ENCODE results near the gene WARS2.

DNA sequence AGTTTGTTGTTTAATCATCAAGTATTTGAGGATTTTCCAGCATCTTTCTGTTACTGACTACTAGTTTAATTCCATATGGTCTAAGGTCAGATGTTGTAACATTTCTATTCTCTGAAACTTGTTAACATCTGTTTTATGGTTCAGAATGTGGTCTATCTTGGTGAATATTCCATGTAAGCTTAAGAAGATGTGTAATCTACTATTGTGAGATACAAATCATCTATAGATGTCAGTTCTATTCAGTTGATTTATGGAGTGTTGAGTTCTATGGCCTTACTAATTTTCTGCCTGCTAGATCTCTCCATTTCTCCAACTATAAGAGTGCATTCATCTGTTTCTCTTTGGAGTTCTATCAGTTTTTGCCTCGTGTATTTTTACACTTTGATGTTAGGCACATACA, 31.5 kb downstream of the WARS2 start:
- no peak for TF ChIP-seq CEBPB (IDR thresholded peaks at IDR 0.05)
- TF ChIP-seq EGR1 (IDR thresholded peaks at IDR 0.05) = no peak
- TF ChIP-seq, protein P1, sequence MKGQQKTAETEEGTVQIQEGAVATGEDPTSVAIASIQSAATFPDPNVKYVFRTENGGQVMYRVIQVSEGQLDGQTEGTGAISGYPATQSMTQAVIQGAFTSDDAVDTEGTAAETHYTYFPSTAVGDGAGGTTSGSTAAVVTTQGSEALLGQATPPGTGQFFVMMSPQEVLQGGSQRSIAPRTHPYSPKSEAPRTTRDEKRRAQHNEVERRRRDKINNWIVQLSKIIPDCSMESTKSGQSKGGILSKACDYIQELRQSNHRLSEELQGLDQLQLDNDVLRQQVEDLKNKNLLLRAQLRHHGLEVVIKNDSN (IDR thresholded peaks at IDR 0.05) = no peak
- no peak for TF ChIP-seq NFIC (IDR thresholded peaks at IDR 0.05)
